Measurements from ENCODE around the gene HSP90AB1.
A peak's percentile ranks its signal among the peaks of the same experiment; 100 is the strongest.

HSP90AB1 gene

DNA sequence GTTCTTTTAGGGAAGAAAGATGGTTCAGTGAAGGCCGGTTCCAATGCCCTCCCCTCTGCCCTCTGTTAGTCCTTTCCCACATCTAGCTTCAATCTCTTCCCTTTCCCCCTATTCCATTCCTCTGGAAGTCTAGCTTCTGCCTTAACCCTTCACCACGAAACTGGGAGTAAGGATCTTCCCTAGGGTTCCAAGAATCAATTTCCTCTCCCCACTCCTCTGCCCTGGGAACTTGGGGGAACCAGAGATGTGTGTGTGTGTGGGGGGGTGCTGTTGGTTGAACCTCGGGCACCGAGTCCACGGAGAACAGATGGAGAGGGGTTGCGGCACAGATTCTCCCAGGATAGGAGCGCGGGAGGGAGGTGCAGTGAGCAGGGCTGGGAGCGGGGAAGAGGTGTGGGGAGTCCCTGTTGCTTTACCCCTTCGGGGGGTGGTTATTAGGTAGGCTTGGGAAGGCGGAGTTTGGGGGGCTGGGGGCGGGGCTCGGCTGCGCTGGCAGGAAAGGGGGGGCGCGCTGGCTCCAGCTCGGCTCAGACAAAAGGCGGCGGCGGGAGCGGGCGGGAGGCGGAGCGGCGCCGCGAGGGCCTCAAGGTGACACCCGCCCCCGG is 23.1 kb downstream of the HSP90AB1 start, which contains the start of gene TMEM151B:
TMEM151B (plus strand) TSS at position 530 of the 605 bp plus-strand sequence. CDS start 293 bp downstream, outside the sequence.
- DNase-seq, result no peak

DNA sequence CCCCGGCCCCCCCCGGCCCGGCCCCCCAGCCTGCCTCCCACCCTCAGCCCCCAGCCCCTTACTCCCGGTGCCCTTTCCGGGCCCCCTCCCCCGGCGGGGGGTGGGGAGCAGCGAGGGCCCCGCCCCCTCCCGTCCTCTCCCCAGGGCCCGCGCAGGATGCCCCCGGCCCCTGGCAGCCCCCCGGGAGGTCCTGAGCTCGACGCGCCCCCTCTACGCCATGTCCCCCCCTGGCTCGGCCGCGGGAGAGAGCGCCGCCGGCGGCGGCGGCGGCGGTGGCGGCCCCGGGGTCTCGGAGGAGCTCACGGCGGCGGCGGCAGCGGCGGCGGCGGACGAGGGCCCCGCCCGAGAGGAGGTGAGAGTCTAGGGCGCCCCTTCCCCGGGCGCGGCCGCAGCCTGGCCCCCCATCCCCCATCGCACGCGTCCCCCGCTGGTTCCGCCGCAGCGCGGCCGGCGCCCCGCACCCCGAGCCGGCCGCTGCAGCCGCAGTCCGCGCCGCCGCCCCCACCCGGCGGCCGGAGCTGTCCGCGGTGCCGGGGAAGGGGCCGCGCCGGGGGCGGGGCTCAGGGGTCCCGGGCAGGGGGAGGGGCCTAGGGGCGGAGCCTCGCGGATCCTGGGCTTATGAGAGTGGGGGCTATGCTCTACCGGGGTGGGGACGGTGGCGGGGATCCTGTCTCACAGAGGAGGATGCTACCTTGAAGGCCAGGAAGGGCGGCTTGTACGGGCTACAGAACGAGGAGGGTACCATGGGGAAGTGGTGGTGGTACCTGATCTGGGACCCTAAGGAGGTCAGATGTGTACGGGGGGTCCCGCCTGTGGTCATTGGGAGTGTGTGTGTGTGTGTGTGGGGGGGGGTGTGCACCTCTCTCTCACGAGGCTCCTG is 23.9 kb downstream of the HSP90AB1 start:
- no peak for DNase-seq

DNA sequence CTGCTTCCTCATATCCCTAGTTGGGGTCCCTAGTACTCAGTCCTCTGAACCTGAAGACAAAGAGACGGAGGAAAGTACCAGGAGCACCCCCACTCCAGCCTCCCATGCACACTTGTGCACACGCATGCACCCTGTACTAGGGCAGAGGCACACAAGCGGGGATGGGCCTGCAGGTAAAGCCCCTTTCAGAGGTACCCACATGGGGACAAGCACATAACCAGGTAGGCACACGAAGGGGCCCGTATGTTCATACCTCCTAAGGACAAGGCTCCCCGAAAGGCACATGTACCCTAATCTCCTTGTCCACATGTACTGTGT is 24.5 kb downstream of the HSP90AB1 start:
- no peak for DNase-seq

DNA sequence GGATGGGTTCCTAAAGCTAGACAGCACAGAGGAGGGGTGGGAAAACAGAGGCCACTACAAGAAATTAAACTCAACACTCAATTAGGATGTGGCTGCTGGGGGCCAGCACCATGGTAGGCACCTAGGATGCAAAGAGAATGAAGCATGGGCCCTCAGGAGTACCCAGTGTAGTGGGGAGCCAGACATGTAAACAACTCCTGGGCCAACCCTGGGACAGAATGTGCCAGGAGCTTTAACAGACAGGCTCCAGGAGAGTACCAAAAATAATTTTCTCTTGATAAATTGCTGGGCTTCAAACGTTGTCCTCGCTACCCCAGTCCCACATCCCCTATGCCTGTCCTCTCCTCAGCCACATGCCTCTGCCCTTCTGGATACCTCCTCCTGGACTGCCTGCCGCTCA is 25.0 kb downstream of the HSP90AB1 start:
- DNase-seq, result no peak

- DNase-seq, result no peak
Observed at GRCh38 chr6:44272529-44272928, 25.6 kb downstream of the HSP90AB1 start.

DNA sequence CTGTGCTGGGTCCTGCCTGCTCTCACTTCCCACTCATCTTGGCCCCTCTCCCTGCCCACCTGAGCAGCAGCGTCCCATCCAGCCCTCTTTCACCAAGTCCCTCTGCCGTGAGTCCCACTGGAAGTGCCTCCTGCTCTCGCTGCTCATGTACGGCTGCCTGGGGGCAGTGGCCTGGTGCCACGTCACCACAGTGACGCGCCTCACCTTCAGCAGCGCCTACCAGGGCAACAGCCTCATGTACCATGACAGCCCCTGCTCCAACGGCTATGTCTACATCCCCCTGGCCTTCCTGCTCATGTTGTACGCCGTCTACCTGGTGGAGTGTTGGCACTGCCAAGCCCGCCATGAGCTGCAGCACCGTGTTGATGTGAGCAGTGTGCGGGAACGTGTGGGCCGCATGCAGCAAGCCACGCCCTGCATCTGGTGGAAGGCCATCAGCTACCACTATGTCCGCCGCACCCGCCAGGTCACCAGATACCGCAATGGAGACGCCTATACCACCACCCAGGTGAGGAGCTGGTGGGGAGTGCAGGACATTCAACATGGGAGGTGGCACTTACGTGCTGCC is 26.2 kb downstream of the HSP90AB1 start:
- DNase-seq, result no peak

- no peak for DNase-seq
Observed at GRCh38 chr6:44273617-44274016, 26.7 kb downstream of the HSP90AB1 start.

GRCh38 chr6:44275271-44275748 is 28.4 kb downstream of the HSP90AB1 start:
- DNase-seq, result no peak

DNA sequence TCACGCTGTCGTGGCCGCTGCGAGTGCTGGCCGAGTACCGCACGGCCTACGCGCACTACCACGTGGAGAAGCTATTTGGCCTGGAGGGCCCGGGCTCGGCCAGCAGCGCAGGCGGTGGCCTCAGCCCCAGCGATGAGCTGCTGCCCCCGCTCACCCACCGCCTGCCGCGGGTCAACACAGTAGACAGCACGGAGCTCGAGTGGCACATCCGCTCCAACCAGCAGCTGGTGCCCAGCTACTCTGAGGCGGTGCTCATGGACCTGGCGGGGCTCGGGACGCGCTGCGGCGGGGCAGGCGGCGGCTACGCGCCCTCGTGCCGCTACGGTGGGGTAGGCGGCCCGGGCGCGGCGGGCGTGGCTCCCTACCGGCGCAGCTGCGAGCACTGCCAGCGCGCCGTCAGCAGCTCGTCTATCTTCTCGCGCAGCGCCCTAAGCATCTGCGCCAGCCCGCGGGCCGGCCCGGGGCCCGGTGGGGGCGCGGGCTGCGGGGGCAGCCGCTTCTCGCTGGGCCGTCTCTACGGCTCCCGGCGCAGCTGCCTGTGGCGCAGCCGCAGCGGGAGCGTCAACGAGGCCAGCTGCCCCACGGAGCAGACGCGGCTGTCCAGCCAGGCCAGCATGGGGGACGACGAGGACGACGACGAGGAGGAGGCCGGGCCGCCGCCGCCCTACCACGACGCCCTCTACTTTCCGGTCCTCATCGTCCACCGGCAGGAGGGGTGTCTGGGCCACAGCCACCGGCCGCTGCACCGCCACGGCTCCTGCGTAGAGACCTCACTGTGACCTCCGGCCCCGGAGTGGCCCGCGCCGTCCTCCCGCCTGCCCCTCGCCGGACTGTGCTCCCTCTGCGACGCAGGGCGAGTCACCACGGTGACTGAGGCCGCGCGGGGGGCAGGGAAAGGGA is 29.1 kb downstream of the HSP90AB1 start:
- peak; percentile 46 for DNase-seq

GRCh38 chr6:44276667-44277640 is 30.1 kb downstream of the HSP90AB1 start:
- no peak for DNase-seq

GRCh38 chr6:44277763-44278162 is 30.9 kb downstream of the HSP90AB1 start:
- DNase-seq, result no peak

GRCh38 chr6:44278315-44278714 is 31.4 kb downstream of the HSP90AB1 start:
- no peak for DNase-seq

GRCh38 chr6:44278774-44279697 is 32.1 kb downstream of the HSP90AB1 start:
- no peak for DNase-seq

- DNase-seq, result no peak
Observed at GRCh38 chr6:44284121-44284520, 37.2 kb downstream of the HSP90AB1 start.

DNA sequence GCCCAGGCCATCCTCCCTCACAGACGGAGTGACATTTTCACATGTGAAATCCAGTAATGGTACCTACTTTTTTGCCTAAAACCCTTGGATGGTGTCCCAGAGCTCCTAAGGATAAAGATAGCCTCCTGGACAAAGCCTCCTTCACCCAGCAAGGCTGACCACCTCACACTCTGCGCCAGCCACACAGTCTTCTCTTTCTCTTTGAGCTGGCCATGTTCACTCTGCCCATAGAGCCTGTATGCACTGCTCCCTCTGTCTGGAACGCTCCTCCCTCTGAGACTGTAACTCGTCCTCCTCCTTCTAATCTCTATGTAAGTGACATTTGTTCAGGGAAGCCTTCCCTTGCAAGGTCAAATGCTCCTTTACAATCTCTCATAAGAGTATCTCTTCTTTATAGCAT is 38.0 kb downstream of the HSP90AB1 start:
- no peak for DNase-seq

DNA sequence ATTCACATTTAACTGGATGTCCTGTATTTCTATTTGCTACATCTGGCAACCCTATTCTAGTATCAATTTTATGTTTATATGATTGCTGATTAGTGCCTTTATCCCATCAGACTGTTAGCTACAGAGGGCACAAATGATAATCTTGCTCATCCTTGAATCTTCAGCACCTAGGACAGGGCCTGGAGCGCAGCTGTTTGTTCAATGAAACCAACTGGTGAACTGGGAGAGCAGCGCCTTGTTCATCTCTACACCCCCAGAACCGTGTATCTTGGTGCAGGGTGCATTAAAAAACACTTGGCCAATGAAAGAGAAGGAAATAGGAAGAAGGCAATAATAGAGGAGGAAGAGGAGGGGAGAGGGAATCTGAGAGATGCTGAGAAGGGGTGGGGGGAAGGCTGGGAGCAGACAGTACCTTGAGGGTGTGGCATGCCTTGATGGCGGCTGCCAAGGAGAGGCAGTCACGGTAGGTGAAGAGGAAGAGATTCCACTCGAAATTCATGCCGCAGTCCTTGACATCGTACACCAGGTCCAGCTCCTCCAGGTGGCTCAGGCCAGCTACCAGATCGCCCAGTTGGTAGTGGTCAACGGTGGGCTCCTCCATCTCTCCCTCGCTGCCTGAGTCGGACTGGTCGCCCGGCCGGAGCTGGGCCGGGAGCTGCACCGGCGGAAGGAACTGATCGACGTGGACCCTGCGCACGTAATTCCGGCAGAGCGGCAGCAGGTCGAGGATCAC is 38.8 kb downstream of the HSP90AB1 start:
- DNase-seq, result no peak

- no peak for DNase-seq
Observed at GRCh38 chr6:44286285-44286565, 39.3 kb downstream of the HSP90AB1 start.

DNA sequence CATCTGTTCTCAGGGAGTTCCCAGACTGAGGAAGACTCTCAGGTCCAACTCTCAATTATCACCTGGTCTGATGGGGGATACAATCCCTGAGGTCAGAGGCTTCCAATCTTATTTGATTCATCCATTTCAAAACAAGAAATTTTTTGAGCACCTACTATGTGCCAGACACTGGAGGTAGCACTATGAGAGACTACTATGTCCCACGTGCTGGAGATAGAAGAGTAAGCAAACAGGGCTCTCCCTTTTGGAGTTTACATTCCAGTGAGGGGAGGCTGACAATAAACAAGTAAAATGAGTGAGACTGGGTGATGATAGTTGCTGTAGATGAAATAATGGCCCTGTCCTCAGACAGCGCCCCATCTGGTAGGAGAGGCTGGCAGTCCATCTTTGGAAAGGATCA is 39.8 kb downstream of the HSP90AB1 start:
- DNase-seq, result no peak

DNA sequence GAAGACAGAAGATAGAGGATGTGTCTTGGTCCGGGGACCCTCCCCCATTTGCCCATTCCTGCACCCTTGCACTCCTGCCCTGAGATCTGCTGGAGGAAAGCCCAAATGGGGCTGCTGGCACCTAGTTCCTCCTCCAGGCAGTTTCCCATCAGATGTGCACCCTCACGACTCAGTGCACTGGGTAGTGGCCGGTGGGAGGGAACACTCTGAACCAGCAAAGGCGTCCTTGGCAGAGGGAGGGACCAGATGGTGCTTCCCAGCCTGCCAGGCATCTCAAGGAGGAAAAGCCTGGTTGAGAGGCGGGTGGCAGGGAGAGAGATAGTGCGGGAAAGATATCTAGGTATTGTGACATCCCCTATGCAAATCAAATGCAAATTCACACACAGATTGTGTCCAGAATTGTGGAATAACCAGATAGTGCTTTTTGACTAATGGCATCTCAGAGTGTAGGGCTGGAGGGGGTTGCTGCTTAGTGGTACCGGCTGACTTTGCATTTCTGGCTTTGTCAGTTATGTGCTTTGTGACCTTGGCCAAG is 42.9 kb downstream of the HSP90AB1 start:
- DNase-seq, result no peak

- no peak for DNase-seq
Observed at GRCh38 chr6:44291841-44292240, 44.9 kb downstream of the HSP90AB1 start.
